ENCODE measurements around the gene CDK18.

Gene CDK18

GRCh38 chr1:205505076-205505729, 734 bp downstream of the CDK18 start:
- DNase-seq (ENCODE audit: low read depth), result no peak

GRCh38 chr1:205505791-205506190, 1.3 kb downstream of the CDK18 start:
- DNase-seq (ENCODE audit: low read depth), result no peak

DNA sequence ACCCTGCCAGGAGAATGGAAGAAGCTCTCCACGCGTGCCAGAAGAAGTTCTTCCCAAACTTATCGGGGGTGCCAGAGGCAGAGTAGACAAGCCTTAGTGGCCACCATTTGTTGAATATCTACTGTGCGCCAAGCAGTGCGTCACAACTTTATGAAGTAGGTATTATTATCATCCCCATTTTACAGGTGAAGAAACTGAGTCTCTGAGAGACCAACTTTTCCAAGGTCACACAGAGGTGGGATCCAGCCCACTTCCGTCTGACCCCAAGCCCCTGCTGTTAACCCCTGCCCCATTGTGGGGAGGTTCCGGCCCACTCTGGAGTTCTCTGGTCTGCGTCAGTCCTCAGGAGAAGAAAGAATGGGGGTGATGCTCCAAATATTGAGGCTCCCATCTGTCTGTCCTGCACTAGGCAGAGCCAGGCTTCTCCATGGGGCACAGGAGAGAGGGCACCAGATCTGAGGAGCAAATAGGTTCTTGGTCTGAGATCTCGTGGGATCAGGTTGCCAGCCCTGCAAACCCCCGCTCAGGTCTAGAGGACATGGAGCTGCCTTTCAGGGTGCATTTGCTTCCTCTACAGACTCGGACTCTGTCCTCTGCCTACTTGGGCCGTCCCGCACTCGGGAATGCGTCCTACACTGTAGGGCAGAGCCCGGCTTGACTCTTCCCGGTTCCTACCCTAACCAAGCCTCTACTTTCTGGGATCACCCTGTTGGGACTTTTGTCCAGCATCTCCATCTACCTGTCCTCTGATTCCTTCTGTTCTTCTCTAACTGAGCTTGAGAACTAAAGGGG, 2.1 kb downstream of the CDK18 start:
- no peak for DNase-seq (ENCODE audit: low read depth)

DNA sequence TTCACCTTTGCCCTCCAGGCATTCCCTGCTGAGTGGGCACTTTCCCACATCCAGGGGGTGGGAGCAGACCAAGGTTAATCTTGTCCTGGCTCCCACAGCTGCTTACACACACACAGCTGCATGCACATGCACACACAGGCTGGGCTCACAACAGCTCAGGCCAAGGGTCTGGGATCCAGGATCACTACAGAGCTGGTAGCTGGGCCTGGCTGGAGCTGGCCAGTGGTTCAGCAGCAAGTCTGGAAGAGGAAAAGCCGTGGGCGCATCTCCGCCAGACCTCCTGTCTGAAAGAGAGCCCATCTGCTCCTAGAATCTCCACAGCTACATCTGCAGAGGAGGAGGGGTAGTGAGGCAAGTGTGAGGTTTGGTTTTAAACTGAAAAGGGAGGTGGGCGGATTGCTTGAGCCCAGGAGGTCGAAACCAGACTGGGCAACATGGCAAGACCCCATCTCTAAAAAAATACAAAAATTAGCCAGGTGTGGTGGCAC, 3.8 kb downstream of the CDK18 start:
- no peak for DNase-seq (ENCODE audit: low read depth)

GRCh38 chr1:205510308-205510950, 6.0 kb downstream of the CDK18 start:
- DNase-seq (ENCODE audit: low read depth), result no peak

GRCh38 chr1:205510951-205511330, 6.5 kb downstream of the CDK18 start:
- DNase-seq (ENCODE audit: low read depth), result no peak

- no peak for DNase-seq (ENCODE audit: low read depth)
Measured at GRCh38 chr1:205512059-205513045, 7.9 kb downstream of the CDK18 start.

DNA sequence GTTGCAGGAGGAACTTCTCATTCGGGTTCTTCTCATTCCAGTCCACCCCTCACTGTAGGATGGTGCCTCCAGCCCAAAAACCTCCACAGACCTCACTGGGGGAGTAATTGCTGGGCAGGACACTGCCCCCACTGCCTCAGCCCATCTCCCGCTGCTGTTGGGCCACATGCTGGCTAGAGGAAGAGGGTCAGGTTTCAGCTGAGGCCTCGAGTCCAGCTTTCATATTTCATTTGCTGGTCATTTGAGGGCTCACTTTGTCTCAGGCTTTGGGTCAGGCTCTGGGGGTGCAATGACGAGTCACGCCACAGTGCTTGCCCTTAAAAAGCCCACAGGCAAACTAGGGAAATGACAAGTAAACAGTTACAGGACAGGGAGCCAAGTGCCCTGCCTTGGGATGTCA, 9.3 kb downstream of the CDK18 start:
- DNase-seq (ENCODE audit: low read depth), result no peak

GRCh38 chr1:205514211-205515142, 10.0 kb downstream of the CDK18 start:
- DNase-seq (ENCODE audit: low read depth), result no peak

- no peak for DNase-seq (ENCODE audit: low read depth)
Measured at GRCh38 chr1:205515781-205516253, 11.3 kb downstream of the CDK18 start.

GRCh38 chr1:205516362-205516761, 11.9 kb downstream of the CDK18 start:
- no peak for DNase-seq (ENCODE audit: low read depth)

- no peak for DNase-seq (ENCODE audit: low read depth)
Measured at GRCh38 chr1:205517288-205517687, 12.8 kb downstream of the CDK18 start.

DNA sequence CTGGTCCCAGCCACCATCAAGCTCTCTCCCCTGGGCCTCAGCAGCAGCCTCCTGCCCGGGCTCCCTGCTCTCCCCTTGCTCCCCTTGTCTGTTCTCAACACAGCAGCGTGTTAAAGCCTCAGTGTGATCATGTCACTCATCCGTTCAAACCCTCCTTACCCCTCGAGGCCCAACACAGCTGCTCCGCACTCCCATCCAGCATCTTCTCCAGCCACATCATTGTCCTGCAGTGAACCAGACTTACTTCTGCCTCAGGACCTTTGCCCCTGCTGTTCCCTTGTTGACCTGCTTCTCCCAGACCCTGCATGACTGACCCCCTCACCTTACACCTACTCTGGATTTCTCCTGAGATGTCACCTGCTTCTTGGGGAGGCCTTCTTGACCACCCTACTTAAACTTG, 13.3 kb downstream of the CDK18 start:
- DNase-seq (ENCODE audit: low read depth), result no peak

GRCh38 chr1:205518661-205519540, 14.4 kb downstream of the CDK18 start:
- DNase-seq (ENCODE audit: low read depth), result no peak

GRCh38 chr1:205519541-205520131, 15.2 kb downstream of the CDK18 start:
- no peak for DNase-seq (ENCODE audit: low read depth)

GRCh38 chr1:205520709-205521108, 16.2 kb downstream of the CDK18 start:
- no peak for DNase-seq (ENCODE audit: low read depth)

DNA sequence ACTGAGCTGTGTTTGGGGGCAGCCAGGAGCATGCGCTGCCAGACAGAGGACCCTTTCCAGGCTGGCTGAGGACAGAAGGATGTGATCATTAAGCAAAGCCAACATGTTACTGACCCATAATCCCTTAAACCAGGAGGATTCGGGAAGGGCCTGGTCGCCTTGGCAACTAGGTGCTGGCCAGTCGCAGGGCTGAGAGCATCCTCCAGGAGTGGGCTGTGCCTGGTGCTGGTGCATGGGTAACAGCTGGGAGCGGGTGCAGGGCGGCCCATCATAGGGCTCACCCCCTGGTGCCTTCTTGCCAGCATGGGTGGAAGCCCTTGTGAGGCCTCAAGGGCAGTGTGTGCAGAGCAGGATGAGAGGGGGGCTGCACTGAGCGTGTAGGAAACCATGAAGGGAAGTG, 17.2 kb downstream of the CDK18 start:
- no peak for DNase-seq (ENCODE audit: low read depth)

DNA sequence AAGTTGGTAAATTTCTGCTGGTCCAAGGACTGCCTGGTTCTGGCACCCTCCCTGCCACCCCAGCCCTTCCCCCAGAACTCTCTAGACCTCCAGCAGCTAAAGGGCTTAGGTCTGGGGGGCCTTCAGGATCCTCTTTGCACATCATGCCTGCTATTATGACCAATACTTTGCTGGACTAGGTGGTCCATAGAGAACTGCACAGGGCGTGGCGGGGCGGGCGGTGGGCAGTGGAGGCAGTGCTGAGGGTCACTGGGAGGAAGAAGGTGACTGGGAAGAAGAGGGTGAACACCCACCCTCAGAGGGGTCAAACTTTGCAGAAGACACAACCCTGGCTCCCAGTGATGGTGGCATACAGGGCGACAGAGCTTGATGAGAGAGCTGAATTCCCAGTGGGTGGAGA, 18.2 kb downstream of the CDK18 start:
- DNase-seq (ENCODE audit: low read depth), result no peak

GRCh38 chr1:205523261-205523890, 18.9 kb downstream of the CDK18 start:
- no peak for DNase-seq (ENCODE audit: low read depth)

All from stimulated activated CD8-positive, alpha-beta memory T cell treated with anti-CD3 and anti-CD28 coated beads, Interleukin-4, amount 100 ng/mL, for 24 hours (primary cell).